ENCODE data around the gene PRKRIP1. TPM values are rescaled to one million over a fixed set of nuclear protein-coding genes. Genes with fewer than 3 reads are reported as not detected.
A peak's percentile ranks its signal among the peaks of the same experiment; 100 is the strongest.

The PRKRIP1 gene
- total RNA-seq, 1 experiment from 2014 or later: 35.2 TPM

DNA sequence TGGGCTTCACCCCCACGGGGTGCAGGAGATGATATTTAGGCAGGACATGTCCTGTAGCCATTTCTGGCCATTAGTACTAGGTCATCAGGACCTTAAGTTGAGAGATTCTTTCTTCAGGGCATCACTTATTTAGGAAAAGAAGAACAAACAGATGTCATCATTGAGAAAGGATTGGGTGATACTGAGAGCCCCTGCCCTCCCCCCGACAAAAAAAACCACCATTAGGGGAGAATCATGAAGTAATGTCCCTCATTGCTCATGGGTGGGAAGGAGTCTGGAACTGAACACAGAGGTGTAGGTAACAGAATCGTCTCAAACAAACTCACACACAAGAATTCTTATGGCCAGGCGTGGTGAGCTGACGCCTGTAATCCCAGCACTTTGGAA lies 30.8 kb downstream of the PRKRIP1 start:
- Mint-ChIP-seq H3K9me3 (ENCODE audit: unreplicated experiment) (no peaks in the 10 kb centered on the region), H3K27me3 (ENCODE audit: insufficient read depth, unreplicated experiment) (no peaks in the 10 kb centered on the region), H3K4me1 (ENCODE audit: low read depth, unreplicated experiment) (peaks cover 8% of the 10 kb centered on the region), H3K36me3 (ENCODE audit: insufficient read depth, unreplicated experiment) (peaks cover 42% of the 10 kb centered on the region), H3K4me3 (ENCODE audit: unreplicated experiment) (no peak overlapping the region), H3K27ac (ENCODE audit: unreplicated experiment) (no peak overlapping the region)
- Histone ChIP-seq H3K27me3 (replicated peaks; ENCODE audit: control insufficient read depth, insufficient read depth, low read length) (no peaks in the 10 kb centered on the region), H3K4me3 (ENCODE audit: low read depth, low read length) (no peak overlapping the region), H3K4me1 (peaks cover 12% of the 10 kb centered on the region), H3K36me3 (ENCODE audit: control insufficient read depth, insufficient read depth, low read length) (no peaks in the 10 kb centered on the region; the same call in none of the 2 replicates), H3K9me3 (no peaks in the 10 kb centered on the region)
- no peak for DNase-seq
- BruUV-seq (replicated peaks): no TSS peak
- intact Hi-C loops (cut with micrococcal nuclease; ENCODE audit: unreplicated experiment): no loop called here
- ChIA-PET CTCF (no interaction called here), POLR2A (no interaction called here)
- TF ChIP-seq, protein P1, sequence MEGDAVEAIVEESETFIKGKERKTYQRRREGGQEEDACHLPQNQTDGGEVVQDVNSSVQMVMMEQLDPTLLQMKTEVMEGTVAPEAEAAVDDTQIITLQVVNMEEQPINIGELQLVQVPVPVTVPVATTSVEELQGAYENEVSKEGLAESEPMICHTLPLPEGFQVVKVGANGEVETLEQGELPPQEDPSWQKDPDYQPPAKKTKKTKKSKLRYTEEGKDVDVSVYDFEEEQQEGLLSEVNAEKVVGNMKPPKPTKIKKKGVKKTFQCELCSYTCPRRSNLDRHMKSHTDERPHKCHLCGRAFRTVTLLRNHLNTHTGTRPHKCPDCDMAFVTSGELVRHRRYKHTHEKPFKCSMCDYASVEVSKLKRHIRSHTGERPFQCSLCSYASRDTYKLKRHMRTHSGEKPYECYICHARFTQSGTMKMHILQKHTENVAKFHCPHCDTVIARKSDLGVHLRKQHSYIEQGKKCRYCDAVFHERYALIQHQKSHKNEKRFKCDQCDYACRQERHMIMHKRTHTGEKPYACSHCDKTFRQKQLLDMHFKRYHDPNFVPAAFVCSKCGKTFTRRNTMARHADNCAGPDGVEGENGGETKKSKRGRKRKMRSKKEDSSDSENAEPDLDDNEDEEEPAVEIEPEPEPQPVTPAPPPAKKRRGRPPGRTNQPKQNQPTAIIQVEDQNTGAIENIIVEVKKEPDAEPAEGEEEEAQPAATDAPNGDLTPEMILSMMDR (IDR thresholded peaks at IDR 0.05; ENCODE audit: insufficient read depth in 1 of 2, low read depth in 1 of 2, low read length in 1 of 2, severe bottlenecking in 1 of 2, unreplicated experiment in 1 of 2): no peak

DNA sequence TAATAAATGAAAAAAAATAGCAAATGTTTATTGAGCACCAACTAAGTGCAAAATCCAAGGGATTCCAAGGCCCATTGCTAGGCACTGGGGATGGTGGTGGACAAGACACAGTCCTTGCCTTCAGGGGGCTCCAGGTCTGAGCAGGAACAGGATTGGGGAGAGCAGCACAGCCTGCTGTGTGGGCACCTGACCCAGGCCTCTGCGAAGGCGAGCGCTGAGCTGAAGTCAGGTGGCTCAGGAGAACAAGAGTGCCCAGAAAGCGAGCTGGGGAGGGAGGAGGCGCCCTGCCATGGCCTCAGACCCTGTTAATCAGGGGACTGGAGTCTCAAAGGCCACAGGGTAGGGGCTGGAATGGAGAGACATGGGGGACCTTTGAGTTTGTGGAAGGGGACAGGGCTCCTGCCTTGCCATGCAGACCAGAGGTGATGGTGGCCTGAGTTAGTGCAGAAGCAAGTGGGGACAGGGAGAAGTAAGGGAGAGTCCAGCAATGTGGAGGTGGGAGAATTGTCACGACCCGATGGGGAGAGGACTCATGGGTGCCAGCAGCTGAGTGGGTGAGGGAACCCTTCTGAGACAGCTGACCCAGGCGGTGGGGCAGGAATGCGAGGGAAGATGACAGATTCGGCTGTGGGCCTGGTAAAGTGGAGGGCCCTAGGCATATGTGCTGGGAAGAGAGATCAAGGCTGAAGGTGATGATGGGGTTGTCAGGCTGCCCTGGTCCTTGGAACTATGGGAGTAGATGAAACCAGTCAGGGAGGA lies 33.2 kb downstream of the PRKRIP1 start:
- peak overlapping the region; percentile 8 for H3K27ac Mint-ChIP-seq (ENCODE audit: unreplicated experiment)

DNA sequence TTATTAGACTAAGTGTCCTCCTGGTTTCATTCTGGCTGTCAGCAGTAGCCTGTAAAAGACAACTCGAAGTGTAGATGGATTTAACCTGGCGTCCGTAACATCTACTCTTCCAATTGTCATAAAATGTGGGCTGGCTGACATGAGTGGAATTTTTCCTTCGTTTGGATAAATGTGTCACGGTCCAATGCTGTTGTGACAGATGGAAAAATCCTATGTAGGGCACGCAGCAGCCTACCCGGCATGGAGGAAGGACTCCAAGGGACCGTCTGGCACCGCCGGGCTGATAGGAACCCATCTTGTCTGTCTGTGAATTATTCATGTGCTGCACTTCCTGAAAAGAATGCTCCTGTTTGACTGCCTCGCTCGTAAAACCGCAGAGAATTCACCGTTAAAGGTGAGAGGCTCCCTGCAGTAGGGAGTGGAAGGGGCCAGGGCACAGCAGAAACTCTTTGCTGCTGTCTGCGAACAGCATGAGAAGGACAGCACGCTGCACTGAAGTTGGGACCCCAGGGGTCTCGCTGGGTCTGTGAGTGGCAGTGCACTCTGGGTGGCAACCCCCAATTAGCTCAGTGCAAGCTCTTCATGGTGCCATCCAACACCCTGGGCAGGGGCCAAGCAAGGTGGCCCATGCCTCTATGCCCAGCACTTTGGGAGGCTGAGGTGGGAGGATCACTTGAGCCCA lies 35.6 kb downstream of the PRKRIP1 start:
- Mint-ChIP-seq H3K4me3 (ENCODE audit: unreplicated experiment) (peak overlapping the region; percentile 78), H3K27ac (ENCODE audit: unreplicated experiment) (peak overlapping the region; percentile 67), H3K4me1 (ENCODE audit: low read depth, unreplicated experiment) (peaks cover 16% of the 10 kb centered on the region), H3K9me3 (ENCODE audit: unreplicated experiment) (no peaks in the 10 kb centered on the region), H3K36me3 (ENCODE audit: insufficient read depth, unreplicated experiment) (peaks cover 10% of the 10 kb centered on the region), H3K27me3 (ENCODE audit: insufficient read depth, unreplicated experiment) (no peaks in the 10 kb centered on the region)
- no TSS peak for BruUV-seq (replicated peaks)
- no peaks in the 10 kb centered on the region for H3K27me3 ChIP-seq (replicated peaks; ENCODE audit: control insufficient read depth, insufficient read depth, low read length)
- TF ChIP-seq, protein P1 (IDR thresholded peaks at IDR 0.05; ENCODE audit: insufficient read depth in 1 of 2, low read depth in 1 of 2, low read length in 1 of 2, severe bottlenecking in 1 of 2, unreplicated experiment in 1 of 2): no peak
- POLR2A ChIA-PET: no interaction called here
- CTCF ChIA-PET: no interaction called here
- no peaks in the 10 kb centered on the region for H3K36me3 ChIP-seq (ENCODE audit: control insufficient read depth, insufficient read depth, low read length)
- intact Hi-C loops (cut with micrococcal nuclease; ENCODE audit: unreplicated experiment): no loop called here
- peak in 1 of 2 experiments; percentile 52 for DNase-seq
- no peak overlapping the region for H3K4me3 ChIP-seq (ENCODE audit: low read depth, low read length)
- peaks cover 22% of the 10 kb centered on the region for H3K4me1 ChIP-seq
- no peaks in the 10 kb centered on the region for H3K9me3 ChIP-seq

More for the DNA sequence above, 33.2 kb downstream of the PRKRIP1 start:
- peak overlapping the region; percentile 28 for H3K4me3 Mint-ChIP-seq (ENCODE audit: unreplicated experiment)
- no peaks in the 10 kb centered on the region for H3K9me3 Mint-ChIP-seq (ENCODE audit: unreplicated experiment)
- no peak for DNase-seq
- H3K36me3 Mint-ChIP-seq (ENCODE audit: insufficient read depth, unreplicated experiment): peaks cover 25% of the 10 kb centered on the region
- no peaks in the 10 kb centered on the region for H3K27me3 ChIP-seq (replicated peaks; ENCODE audit: control insufficient read depth, insufficient read depth, low read length)
- intact Hi-C loops (cut with micrococcal nuclease; ENCODE audit: unreplicated experiment): no loop called here
- peaks cover 18% of the 10 kb centered on the region for H3K4me1 ChIP-seq
- no TSS peak for BruUV-seq (replicated peaks)
- CTCF ChIA-PET: no interaction called here
- TF ChIP-seq, protein P1 (IDR thresholded peaks at IDR 0.05; ENCODE audit: insufficient read depth in 1 of 2, low read depth in 1 of 2, low read length in 1 of 2, severe bottlenecking in 1 of 2, unreplicated experiment in 1 of 2): no peak
- H3K4me1 Mint-ChIP-seq (ENCODE audit: low read depth, unreplicated experiment): peaks cover 11% of the 10 kb centered on the region
- H3K27me3 Mint-ChIP-seq (ENCODE audit: insufficient read depth, unreplicated experiment): no peaks in the 10 kb centered on the region
- H3K4me3 ChIP-seq (ENCODE audit: low read depth, low read length): no peak overlapping the region
- H3K36me3 ChIP-seq (ENCODE audit: control insufficient read depth, insufficient read depth, low read length): no peaks in the 10 kb centered on the region; the same call in 1 of the 2 replicates
- H3K9me3 ChIP-seq: no peaks in the 10 kb centered on the region
- POLR2A ChIA-PET: interaction anchor here (0.6 kb wide), 1 partner anchor 36 kb away, joined by 12 read pairs; no protein-coding TSS in a partner anchor
